Lower lobe of right lung (tissue), 2 donors: ENCODE data around the gene TGM6. TPM values are rescaled to one million over a fixed set of nuclear protein-coding genes. Genes with fewer than 3 reads are reported as not detected.

ENCODE experiments used
- ATAC-seq, 2 donors: fragments of 200-7000 bp; cut with Tn5 transposase; one replicate each; pipeline ENCODE4 v1.9.1; 2020 to 2022; ENCODE audit warnings: mild to moderate bottlenecking in 2 of 2, moderate library complexity in 2 of 2
- DNase-seq: peaks from one replicate; pipeline ENCODE4 v3.0.0-alpha.2; 2020
- H3K27ac ChIP-seq: fragments of 200-600 bp; one replicate; pipeline ENCODE4 v1.8.0; 2022
- H3K27me3 ChIP-seq: fragments of 200-600 bp; one replicate; pipeline ENCODE4 v1.8.0; 2022; ENCODE audit warnings: low read depth
- H3K36me3 ChIP-seq: fragments of 200-600 bp; one replicate; pipeline ENCODE4 v1.8.0; 2022; ENCODE audit warnings: mild to moderate bottlenecking
- H3K4me1 ChIP-seq: fragments of 200-600 bp; one replicate; pipeline ENCODE4 v1.8.0; 2022
- H3K4me3 ChIP-seq: fragments of 200-600 bp; one replicate; pipeline ENCODE4 v1.8.0; 2022; ENCODE audit warnings: mild to moderate bottlenecking
- H3K9me3 ChIP-seq: fragments of 200-600 bp; one replicate; pipeline ENCODE4 v1.8.0; 2022
- CTCF ChIP-seq: fragments of 200-600 bp; IDR thresholded peaks from one replicate; pipeline ENCODE4 v1.8.0; 2022; ENCODE audit warnings: antibody characterized with exemption, mild to moderate bottlenecking
- intact Hi-C: fragments of 100-400 bp; cut with DNase I; formaldehyde crosslinking; loops from one replicate; pipeline ENCODE4 v1.11.0; 2022
- total RNA-seq: library from RNA; stranded (reverse); fragmentation: NEBNext Ultra II Directional; extraction: Animal tissue kit (Norgen Biotek cat#: 25700); gene quantifications from one replicate; pipeline ENCODE4 v1.2.1, GENCODE V29; 2021
- donor health status: DM: no; HTN: yes; CAD: no; lungs with severe emphysema.

TGM6 gene
- total RNA-seq, 1 donor from 2014 or later: not detected

GRCh38 chr20:2468581-2469407, 88.1 kb downstream of the TGM6 start:
- no peak for ATAC-seq
- Histone ChIP-seq H3K4me1 (peaks cover 23% of the 10 kb centered on the region), H3K9me3 (no peaks in the 10 kb centered on the region), H3K27ac (no peak overlapping the region), H3K36me3 (peaks cover 46% of the 10 kb centered on the region), H3K4me3 (peak overlapping the region; percentile 78), H3K27me3 (no peaks in the 10 kb centered on the region)
- intact Hi-C loops: no loop called here
- TF ChIP-seq CTCF: no peak
- no peak for DNase-seq

- Histone ChIP-seq H3K36me3 (peaks cover 34% of the 10 kb centered on the region), H3K27ac (peak overlapping the region; percentile 89), H3K4me1 (peaks cover 23% of the 10 kb centered on the region), H3K4me3 (peak overlapping the region; percentile 78), H3K9me3 (no peaks in the 10 kb centered on the region), H3K27me3 (no peaks in the 10 kb centered on the region)
- TF ChIP-seq CTCF: no peak
- intact Hi-C loops: no loop called here
- peak; percentile 60 to 76 for ATAC-seq
- no peak for DNase-seq
Observed at GRCh38 chr20:2469991-2470422, 89.3 kb downstream of the TGM6 start.

DNA sequence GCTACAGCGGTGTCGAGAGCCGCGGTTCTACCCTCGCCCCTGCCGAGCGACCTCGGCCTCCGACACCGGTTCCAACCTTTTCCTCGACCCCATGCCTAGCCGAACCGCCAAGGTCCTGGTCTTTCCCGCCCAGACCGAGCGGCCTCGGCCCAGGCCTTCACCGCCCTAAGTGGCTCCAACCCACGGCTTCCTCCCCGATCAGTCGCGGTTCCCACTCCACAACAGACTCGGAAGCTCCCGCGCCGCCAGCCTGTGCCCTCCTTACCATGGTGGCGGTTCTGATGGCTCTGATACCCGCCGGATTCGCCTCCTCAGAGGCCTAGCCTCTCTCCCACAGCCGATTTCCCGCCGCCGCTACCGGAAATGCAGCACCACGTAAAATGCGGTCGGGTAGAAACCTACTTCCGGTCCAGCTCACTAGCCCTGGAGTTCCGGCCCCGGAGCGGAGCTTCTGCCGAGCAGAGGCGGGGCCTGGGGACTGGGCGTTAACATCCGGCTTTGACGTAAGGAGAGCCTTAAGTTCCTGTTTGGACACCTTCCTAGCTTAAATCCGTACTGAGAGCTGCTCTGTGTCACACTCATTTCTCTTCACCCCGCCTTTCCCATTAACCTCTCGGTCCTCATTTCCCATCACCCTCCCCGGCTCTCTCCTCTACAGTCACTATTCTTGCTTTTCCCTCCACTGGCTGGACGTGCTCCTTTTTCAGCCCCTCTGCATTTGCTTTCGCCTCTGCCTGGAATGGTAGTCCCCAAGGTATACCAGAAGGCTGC, 89.9 kb downstream of the TGM6 start, which contains the start of gene SNRPB:
TSS of gene SNRPB (minus strand) at position 367 of the 771 bp plus-strand sequence. CDS start at position 268, 99 bp downstream.
- H3K36me3 ChIP-seq: peaks cover 28% of the 10 kb centered on the region
- no peak for TF ChIP-seq CTCF
- H3K4me3 ChIP-seq: peak within 1 kb of the TSS; percentile 78
- H3K27me3 ChIP-seq: no peaks in the 10 kb centered on the region
- ATAC-seq (peak; percentile 99), DNase-seq (peak; percentile 97)
- H3K4me1 ChIP-seq: peaks cover 23% of the 10 kb centered on the region
- peak within 1 kb of the TSS; percentile 89 for H3K27ac ChIP-seq
- intact Hi-C loops: no loop called here
- H3K9me3 ChIP-seq: no peaks in the 10 kb centered on the region

GRCh38 chr20:2473516-2473915, 92.8 kb downstream of the TGM6 start:
- no peaks in the 10 kb centered on the region for H3K9me3 ChIP-seq
- H3K4me3 ChIP-seq: no peak overlapping the region
- no peaks in the 10 kb centered on the region for H3K27me3 ChIP-seq
- no peak for TF ChIP-seq CTCF
- no peaks in the 10 kb centered on the region for H3K36me3 ChIP-seq
- no peak for DNase-seq
- intact Hi-C loops: no loop called here
- no peak for ATAC-seq
- H3K27ac ChIP-seq: no peak overlapping the region
- H3K4me1 ChIP-seq: peaks cover 13% of the 10 kb centered on the region

DNA sequence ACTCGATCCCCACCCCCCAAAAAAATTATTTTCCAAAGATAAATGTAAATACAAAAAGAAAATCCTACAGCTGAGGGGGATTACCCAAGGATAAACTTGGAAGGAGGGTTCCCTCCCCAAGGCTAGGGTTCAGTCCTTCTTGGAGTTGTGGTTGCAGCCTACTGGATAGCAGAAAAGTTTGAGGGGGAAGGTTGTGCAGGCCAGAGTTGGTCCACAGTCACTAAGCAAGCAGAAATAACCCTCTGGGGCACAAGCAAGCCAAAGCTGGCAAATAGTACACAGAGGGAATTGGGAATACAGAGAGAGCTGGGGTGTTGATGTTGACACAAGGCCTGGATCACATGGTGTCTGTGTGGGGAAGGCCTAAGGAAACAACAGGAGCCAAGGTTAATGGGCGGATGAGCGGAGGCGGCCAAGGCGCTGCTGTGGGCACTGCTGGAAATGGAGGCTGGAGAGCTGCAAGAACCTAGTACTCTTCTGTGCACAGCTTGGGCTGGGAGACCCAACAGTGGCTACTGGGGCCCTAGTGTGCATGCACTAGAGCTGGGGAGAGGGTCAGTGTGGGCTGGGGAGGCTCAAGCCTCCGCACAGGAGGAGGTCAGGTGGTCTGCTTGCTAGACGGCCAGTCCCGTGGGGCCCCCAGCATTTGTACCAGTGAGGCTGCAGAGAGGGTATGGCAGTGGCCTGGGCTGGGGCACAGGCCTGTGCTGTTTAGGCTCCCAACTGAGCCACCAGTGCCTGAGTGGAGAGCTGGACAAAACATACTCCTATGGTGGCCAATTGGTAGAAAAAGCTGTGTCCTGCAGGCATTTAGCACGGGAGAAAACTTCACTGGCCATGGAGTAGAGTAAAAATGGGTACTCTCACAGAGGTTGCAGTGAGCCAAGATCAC, 95.4 kb downstream of the TGM6 start:
- Histone ChIP-seq H3K27me3 (no peaks in the 10 kb centered on the region), H3K9me3 (no peaks in the 10 kb centered on the region), H3K4me3 (no peak overlapping the region), H3K27ac (peak overlapping the region; percentile 9), H3K36me3 (no peaks in the 10 kb centered on the region), H3K4me1 (no peaks in the 10 kb centered on the region)
- no peak for ATAC-seq
- TF ChIP-seq CTCF: no peak
- no peak for DNase-seq
- intact Hi-C loops: no loop called here
